ENCODE results near the gene RND2. TPM values are rescaled to one million over a fixed set of nuclear protein-coding genes. Genes with fewer than 3 reads are reported as not detected.

The RND2 gene
- total and polyA plus RNA-seq, 2 of the 13 experiments (the other 11 are each of a cell fraction or from before 2014, with no cell fraction given), result 0.05 to 0.11 TPM

DNA sequence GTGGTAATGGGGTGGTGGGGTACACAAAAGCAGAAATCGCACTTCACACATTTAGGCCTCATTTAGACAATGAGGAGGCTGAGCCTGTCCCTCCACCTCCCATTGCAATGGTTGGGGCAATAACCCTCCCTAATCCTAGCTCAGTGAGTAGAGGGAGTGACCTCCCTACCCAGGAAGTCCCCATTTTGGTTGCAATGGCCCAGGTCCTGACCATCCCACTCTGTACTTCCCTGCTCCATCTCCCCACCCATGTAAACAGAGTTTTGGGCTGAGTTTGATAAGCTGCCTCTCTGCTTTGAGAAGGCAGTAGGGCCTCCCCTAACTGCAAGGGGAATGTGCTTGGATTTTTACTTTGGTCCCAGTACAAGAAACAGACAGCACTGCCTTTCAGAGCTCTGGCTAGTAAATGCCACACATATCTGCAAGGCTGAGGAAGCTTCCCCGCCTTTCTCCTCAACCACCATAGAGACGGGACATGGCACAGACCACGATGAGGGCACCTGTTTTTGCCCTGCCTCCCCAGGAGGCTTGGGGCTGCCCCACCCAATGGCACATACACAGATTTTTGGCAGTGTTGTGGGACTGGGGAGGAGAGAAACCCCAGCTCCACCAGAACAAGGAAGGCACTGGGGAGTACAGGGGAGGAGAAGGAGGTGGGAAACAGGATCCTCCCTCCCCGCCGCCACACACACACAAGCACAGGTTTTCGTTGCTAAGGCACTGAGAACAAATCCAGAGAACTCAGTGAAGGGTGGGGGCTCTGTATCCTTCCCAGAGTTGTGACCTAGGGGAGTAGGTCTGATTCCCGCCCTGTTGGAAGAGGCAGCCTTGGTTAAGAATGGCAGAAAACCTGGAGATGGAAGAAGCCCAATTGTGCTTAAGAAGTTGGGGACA lies 10.1 kb upstream of the RND2 start (continued):
- TF ChIP-seq, protein P1, sequence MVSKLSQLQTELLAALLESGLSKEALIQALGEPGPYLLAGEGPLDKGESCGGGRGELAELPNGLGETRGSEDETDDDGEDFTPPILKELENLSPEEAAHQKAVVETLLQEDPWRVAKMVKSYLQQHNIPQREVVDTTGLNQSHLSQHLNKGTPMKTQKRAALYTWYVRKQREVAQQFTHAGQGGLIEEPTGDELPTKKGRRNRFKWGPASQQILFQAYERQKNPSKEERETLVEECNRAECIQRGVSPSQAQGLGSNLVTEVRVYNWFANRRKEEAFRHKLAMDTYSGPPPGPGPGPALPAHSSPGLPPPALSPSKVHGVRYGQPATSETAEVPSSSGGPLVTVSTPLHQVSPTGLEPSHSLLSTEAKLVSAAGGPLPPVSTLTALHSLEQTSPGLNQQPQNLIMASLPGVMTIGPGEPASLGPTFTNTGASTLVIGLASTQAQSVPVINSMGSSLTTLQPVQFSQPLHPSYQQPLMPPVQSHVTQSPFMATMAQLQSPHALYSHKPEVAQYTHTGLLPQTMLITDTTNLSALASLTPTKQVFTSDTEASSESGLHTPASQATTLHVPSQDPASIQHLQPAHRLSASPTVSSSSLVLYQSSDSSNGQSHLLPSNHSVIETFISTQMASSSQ (IDR thresholded peaks at IDR 0.05; ENCODE audit: low read depth), result no peak
- TF ChIP-seq, protein P1 (CRISPR knock-in tag; IDR thresholded peaks at IDR 0.05; ENCODE audit: borderline replicate concordance), result peak; percentile 25; the same call in 1 of the 2 replicates
- TF ChIP-seq ZNF468 (CRISPR knock-in tag; IDR thresholded peaks at IDR 0.05) (no peak), ZNF589 (CRISPR knock-in tag; conservative IDR thresholded peaks at IDR 0.05) (no peak), EED (CRISPR knock-in tag; IDR thresholded peaks at IDR 0.05) (no peak), ZNF7 (CRISPR knock-in tag; IDR thresholded peaks at IDR 0.05) (no peak), ZNF572 (CRISPR knock-in tag; IDR thresholded peaks at IDR 0.05) (no peak), AHR (CRISPR knock-in tag; IDR thresholded peaks at IDR 0.05) (no peak), PAWR (CRISPR knock-in tag; IDR thresholded peaks at IDR 0.05; ENCODE audit: borderline replicate concordance) (no peak), ZFP36L1 (CRISPR knock-in tag; IDR thresholded peaks at IDR 0.05) (no peak), HOXA9 (CRISPR knock-in tag; IDR thresholded peaks at IDR 0.05; ENCODE audit: borderline replicate concordance) (no peak), RBM22 (optimal IDR thresholded peaks at IDR 0.05; ENCODE audit: low read length) (peak; percentile 12), SMARCC2 (IDR thresholded peaks at IDR 0.05) (no peak), ZNF558 (CRISPR knock-in tag; IDR thresholded peaks at IDR 0.05; ENCODE audit: borderline replicate concordance) (no peak), ZFY (CRISPR knock-in tag; IDR thresholded peaks at IDR 0.05) (no peak; the same call in 1 of the 2 replicates), ESRRA (CRISPR knock-in tag; IDR thresholded peaks at IDR 0.05; ENCODE audit: low read depth) (no peak), IRF2 (CRISPR knock-in tag; IDR thresholded peaks at IDR 0.05) (no peak), STAT5B (CRISPR knock-in tag; IDR thresholded peaks at IDR 0.05) (no peak), KDM5A (IDR thresholded peaks at IDR 0.05; ENCODE audit: borderline replicate concordance, low read length) (no peak)
- TF ChIP-seq, protein P2, sequence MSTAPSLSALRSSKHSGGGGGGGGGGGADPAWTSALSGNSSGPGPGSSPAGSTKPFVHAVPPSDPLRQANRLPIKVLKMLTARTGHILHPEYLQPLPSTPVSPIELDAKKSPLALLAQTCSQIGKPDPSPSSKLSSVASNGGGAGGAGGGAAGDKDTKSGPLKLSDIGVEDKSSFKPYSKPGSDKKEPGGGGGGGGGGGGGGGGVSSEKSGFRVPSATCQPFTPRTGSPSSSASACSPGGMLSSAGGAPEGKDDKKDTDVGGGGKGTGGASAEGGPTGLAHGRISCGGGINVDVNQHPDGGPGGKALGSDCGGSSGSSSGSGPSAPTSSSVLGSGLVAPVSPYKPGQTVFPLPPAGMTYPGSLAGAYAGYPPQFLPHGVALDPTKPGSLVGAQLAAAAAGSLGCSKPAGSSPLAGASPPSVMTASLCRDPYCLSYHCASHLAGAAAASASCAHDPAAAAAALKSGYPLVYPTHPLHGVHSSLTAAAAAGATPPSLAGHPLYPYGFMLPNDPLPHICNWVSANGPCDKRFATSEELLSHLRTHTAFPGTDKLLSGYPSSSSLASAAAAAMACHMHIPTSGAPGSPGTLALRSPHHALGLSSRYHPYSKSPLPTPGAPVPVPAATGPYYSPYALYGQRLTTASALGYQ (CRISPR knock-in tag; IDR thresholded peaks at IDR 0.05), result no peak
- TF ChIP-seq, protein P3, sequence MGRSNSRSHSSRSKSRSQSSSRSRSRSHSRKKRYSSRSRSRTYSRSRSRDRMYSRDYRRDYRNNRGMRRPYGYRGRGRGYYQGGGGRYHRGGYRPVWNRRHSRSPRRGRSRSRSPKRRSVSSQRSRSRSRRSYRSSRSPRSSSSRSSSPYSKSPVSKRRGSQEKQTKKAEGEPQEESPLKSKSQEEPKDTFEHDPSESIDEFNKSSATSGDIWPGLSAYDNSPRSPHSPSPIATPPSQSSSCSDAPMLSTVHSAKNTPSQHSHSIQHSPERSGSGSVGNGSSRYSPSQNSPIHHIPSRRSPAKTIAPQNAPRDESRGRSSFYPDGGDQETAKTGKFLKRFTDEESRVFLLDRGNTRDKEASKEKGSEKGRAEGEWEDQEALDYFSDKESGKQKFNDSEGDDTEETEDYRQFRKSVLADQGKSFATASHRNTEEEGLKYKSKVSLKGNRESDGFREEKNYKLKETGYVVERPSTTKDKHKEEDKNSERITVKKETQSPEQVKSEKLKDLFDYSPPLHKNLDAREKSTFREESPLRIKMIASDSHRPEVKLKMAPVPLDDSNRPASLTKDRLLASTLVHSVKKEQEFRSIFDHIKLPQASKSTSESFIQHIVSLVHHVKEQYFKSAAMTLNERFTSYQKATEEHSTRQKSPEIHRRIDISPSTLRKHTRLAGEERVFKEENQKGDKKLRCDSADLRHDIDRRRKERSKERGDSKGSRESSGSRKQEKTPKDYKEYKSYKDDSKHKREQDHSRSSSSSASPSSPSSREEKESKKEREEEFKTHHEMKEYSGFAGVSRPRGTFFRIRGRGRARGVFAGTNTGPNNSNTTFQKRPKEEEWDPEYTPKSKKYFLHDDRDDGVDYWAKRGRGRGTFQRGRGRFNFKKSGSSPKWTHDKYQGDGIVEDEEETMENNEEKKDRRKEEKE (IDR thresholded peaks at IDR 0.05), result no peak

Data from HepG2 (cell line).